ENCODE data around the gene PLB1.
"Not testable (repeated sequence)": the region's sequence is repeated elsewhere in the genome, so short reads cannot be mapped to it uniquely, and the experiment has no call there.

PLB1 gene

DNA sequence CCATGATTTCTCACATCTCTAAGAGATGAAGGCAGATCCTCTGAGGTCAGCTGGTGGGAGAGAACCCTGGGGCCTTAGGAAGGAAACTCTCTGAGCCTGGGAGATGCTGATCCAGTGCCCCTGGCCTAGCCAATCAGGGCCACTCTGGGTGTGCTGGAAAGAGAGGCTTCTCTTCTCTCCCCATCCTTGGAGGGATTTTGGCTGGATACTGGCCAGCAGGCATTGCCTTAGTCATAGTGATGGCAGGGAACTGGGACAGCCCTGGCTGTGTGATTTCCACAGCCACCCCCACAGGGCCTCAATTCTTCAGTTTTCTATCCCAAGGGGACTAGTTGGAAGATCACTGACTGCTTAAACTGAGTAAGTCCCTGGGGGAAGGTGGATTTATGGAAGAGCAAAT is 26.6 kb upstream of the PLB1 start:
- DNase-seq (ENCODE audit: low read depth in 1 of 2, low spot score in 1 of 2) = no peak

DNA sequence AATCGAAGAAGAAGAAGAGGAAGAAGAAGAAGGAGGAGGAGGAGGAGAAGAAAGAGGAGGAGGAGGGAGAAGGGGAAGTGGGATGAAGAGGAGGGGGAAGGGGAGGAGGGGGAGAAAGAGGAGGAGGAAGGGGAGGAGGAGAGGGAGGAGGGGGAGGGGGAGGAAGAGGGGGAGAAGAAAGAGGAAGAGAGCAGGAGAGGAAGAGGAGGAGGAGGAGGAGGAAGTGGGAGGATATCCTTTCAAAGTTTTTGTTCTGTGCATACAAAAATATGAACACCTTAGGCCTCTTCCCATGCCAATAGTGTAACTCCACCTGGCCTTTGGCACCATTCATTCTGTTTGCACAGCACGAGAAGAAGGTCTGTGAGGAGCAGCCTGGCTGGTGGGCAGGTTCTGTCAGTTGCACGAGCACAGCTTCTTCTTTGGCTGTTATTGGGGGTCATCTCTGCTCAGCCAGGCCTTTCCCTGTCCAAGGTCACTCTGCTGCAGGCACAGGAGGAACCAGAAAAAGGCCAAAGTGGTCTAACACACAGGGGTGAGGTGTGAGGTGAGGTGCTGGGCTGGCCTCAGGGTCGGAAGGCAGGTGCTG is 25.8 kb upstream of the PLB1 start:
- DNase-seq (ENCODE audit: low read depth in 1 of 2, low spot score in 1 of 2) = no peak

DNA sequence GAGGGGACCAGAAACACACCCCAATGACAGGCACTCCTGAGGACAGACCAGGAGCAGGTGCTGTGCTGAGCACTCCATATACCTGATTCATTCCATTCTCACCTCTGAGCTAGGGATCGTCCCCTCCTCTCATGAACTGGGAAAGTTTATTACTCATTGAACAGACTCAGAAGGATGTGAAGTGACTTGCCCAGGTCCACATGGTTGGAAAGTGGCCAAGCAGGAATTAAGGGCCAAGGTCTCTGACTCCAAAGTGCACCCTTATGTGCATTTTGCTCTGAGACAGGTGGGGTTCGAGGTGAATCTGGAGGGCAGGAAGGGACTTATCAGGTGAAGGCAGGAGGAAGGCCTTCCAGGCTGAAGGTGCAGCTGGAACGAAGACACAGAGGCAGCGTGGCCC is 25.1 kb upstream of the PLB1 start:
- DNase-seq (ENCODE audit: low read depth in 1 of 2, low spot score in 1 of 2) = no peak

DNA sequence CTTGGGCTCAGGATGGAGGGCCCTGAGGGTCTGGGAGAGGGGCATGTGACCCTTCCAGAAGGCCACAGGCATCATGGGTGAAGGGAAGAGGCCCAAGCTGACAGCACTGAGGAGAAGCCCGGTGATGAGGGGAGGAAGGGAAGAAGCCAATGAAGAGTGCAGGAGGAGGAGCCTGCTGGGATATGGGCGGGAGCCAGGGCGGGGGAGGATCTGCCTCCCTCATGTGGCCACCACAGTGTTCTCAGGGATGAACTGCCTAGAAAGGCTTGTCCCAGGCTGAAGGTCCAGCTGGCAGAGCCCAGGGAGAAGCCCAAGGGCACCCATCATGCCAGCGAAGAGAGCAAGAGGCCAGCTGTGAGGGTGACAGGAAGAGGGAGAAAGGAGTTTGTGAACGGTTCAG is 24.6 kb upstream of the PLB1 start:
- no peak for DNase-seq (ENCODE audit: low read depth in 1 of 2, low spot score in 1 of 2)

DNA sequence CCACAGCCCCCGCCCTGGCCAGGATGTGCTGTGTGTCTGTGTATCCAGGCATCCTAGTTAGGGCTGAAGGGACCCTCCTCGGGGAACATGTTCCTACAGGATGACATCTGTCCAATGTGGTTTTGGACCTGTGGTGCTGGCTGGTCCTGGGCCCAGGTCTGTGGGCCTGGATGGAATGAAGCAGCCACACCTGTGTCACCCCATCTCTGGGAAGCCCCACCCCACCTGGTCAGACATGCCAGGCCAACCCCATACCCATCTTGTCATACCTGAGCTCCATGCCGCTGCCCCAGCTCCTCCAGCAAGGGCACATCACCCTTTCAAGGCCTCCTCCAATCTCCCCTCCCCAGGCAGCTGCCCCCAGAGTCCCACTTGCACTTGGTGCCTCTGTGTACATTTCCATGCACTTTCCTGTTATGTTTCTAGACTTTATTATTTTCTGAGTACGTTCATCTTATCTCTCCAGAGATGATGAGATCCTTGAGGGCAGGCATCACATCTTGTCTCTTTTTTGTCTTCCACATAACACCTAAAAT is 24.1 kb upstream of the PLB1 start:
- DNase-seq (ENCODE audit: low read depth in 1 of 2, low spot score in 1 of 2) = no peak

DNA sequence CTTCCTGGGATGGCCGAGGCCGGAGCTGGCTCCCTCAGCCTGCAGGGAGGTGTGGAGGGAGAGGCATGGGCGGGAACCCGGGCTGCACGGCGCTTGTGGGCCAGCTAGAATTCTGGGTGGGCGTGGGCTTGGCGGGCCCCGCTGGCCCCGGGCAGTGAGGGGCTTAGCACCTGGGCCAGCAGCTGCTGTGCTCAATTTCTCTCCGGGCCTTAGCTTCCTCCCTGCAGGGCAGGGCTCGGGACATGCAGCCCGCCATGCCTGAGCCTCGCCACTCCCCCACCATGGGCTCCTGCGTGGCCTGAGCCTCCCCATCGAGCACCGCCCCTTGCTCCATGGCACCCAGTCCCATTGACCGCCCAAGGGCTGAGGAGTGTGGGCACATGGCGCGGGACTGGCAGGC is 23.2 kb upstream of the PLB1 start:
- not testable (repeated sequence) for DNase-seq (ENCODE audit: low read depth in 1 of 2, low spot score in 1 of 2)

GRCh38 chr2:28475088-28475595 is 20.7 kb upstream of the PLB1 start:
- DNase-seq (ENCODE audit: low read depth in 1 of 2, low spot score in 1 of 2) = no peak

- no peak for DNase-seq (ENCODE audit: low read depth in 1 of 2, low spot score in 1 of 2)
Observed at GRCh38 chr2:28477087-28477486, 18.8 kb upstream of the PLB1 start.

- DNase-seq (ENCODE audit: low read depth in 1 of 2, low spot score in 1 of 2) = no peak
Observed at GRCh38 chr2:28477645-28478044, 18.2 kb upstream of the PLB1 start.

GRCh38 chr2:28480403-28481049 is 15.3 kb upstream of the PLB1 start:
- no peak for DNase-seq (ENCODE audit: low read depth in 1 of 2, low spot score in 1 of 2)

DNA sequence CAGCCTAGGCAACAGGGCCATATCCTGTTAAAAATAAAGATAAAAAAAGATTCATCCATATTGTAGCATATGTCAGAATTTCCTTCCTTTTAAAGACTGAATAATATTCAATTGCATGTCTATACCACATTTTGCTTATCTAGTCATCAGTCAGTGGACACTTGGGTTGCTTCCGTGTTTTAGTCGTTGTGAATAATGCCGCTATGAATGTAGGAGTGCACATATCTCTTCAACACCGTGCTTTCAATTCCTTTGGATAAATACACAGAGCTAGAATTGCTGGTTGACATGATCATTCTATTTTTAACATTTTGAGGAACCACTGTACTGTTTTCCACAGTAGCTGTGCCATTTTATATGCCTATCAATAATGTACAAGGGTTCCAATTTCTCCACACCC is 14.0 kb upstream of the PLB1 start:
- DNase-seq (ENCODE audit: low read depth in 1 of 2, low spot score in 1 of 2) = no peak

- DNase-seq (ENCODE audit: low read depth in 1 of 2, low spot score in 1 of 2) = no peak
Observed at GRCh38 chr2:28484835-28485234, 11.0 kb upstream of the PLB1 start.

GRCh38 chr2:28486526-28486925 is 9.3 kb upstream of the PLB1 start:
- no peak for DNase-seq (ENCODE audit: low read depth in 1 of 2, low spot score in 1 of 2)

GRCh38 chr2:28487258-28487657 is 8.6 kb upstream of the PLB1 start:
- DNase-seq (ENCODE audit: low read depth in 1 of 2, low spot score in 1 of 2) = no peak

- DNase-seq (ENCODE audit: low read depth in 1 of 2, low spot score in 1 of 2) = no peak
Observed at GRCh38 chr2:28488083-28488830, 7.6 kb upstream of the PLB1 start.

DNA sequence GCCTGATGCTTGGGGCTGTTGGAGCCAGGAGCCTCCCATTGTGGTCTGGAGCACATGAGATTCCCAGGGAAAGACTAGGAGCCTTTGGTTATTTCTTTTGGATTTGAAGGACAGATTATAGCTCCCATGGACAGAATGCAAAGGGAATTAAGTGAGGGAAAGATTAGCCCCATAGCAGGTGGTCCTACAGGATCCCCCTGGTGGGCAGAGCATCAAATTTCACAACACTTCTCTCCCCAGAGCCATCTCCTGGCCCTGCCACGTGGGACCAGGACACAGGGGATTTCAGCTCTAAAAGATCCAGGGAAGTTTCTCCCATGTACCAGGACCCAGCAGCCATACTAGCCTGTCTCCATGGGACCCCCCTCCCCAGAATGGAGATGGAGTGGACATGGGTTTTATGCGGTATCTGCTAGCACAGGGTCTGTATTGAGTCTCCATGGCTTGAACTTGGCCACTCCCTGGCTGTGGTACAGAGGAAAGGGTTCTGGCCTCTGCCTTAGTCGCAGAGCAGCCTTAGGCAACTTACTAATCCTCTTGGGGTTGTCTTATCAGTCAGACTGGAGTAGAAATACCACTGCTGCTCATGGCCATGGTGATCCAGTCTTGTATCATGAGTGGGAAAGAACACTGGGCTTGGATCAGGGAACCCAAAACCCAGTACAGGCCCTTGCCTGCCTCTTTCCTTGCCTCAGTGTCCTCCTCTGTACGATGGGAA is 6.8 kb upstream of the PLB1 start:
- no peak for DNase-seq (ENCODE audit: low read depth in 1 of 2, low spot score in 1 of 2)

DNA sequence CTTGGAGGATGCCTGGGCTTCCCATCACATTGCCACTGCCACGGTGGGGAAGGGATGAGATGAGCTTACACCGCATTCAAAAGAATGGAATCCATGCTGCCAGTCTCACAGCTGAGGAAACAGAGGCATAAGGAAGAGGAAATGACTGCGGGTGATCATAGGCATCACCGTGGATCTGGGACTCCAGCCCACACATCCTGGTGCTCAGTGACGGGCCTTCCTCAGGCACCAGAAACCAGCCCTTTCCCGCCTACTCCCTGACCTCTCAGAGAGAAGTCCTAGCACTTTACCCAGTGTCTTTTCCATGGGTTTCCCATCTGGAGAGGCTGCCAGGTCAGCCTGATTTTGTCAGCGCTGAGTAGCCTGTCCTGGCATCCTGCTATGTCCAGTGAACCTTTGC is 5.3 kb upstream of the PLB1 start:
- no peak for DNase-seq (ENCODE audit: low read depth in 1 of 2, low spot score in 1 of 2)

DNA sequence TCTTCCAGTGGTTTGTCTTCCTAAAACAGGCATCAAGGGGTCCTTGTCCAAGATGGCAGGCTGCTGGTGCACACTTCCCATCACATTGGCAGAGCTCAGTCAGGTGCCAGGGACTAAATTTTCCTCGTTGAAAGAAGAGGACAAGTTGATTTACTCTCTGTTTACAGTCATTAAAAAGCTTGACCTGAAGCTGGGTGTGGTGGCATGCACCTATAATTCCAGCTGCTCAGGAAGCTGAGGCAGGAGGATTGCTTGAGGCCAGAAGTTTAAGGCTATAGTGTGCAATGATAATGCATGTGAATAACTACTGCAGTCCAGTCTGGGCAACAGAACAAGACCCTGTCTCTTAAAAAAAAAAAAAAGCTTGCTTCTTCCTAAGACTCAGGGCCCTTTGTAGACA is 3.6 kb upstream of the PLB1 start:
- no peak for DNase-seq (ENCODE audit: low read depth in 1 of 2, low spot score in 1 of 2)

DNA sequence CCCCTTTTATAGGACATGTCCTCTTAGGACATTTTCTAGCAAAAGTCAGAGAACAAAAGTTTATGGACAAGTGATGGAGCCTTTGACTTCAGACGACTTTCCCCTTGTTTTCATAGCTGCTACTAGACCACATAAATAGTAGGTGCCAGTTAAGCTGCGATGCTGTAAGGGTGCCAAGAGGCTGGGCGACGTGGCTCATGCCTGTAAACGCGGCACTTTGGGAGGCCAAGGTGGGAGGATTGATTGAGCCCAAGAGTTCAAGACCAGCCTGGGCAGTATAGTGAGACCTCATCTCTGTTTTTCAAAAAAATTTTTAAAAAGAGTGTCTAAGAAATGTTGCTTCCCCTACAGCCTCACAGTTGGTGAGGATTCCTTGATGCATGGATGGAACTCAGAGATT is 2.2 kb upstream of the PLB1 start:
- DNase-seq (ENCODE audit: low read depth in 1 of 2, low spot score in 1 of 2) = no peak

DNA sequence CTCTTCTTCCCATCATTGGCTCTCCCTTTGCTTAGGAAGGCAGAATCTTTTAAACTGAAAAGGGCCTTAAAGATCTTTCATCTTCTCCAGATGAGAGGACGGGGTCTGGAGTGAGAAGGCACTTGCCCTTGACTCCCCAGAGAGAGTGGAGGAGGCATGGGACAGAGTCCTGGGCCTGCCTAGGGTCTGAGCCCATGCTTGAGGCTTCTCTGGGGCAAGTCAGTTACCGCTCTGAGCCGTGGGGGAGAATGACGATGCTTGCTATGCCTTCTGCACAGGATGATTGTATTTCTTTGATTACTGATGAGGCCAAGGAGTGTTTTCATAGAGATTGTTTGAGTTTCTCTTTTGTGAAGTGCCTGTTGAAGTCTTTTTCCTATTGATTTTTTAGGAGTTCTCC is 921 bp downstream of the PLB1 start:
- no peak for DNase-seq (ENCODE audit: low read depth in 1 of 2, low spot score in 1 of 2)

DNA sequence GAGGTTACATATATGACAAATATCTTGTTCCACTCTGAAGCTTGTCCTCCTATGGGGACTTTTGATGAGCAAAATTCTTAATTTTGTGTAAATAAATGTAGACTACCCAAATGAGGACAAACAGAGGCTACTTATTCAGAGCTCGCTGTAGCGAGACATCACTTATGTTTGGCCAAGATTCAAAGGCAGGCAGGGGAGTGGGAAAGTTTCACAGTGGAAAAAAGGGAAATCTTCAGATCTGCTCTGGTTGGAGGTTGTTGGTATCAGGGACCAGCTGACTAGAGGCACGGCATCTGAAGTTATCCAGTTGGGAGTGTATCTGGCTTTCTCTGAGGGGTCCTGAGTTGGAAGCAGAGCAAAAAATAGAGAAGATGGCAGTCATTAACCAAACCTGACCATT is 1.3 kb downstream of the PLB1 start:
- DNase-seq (ENCODE audit: low read depth in 1 of 2, low spot score in 1 of 2) = no peak

GRCh38 chr2:28499282-28499681 is 3.4 kb downstream of the PLB1 start:
- DNase-seq (ENCODE audit: low read depth in 1 of 2, low spot score in 1 of 2) = no peak

All from activated CD4-positive, alpha-beta T cell treated with anti-CD3 and anti-CD28 coated beads, Interleukin-2, amount 50 U/mL, for 24 hours (primary cell).